Measurements from ENCODE around the gene FGD2.

Gene FGD2

GRCh38 chr6:36970892-36971842 lies 34.3 kb upstream of the FGD2 start:
- DNase-seq = no peak

GRCh38 chr6:36971921-36972673 lies 33.4 kb upstream of the FGD2 start:
- DNase-seq = no peak

GRCh38 chr6:36973190-36973589 lies 32.3 kb upstream of the FGD2 start:
- DNase-seq = no peak

- no peak for DNase-seq
Observed at GRCh38 chr6:36973647-36974046, 31.8 kb upstream of the FGD2 start.

- DNase-seq = no peak
Observed at GRCh38 chr6:36975231-36976006, 30.0 kb upstream of the FGD2 start.

GRCh38 chr6:36976007-36976264 lies 29.5 kb upstream of the FGD2 start:
- DNase-seq = no peak

GRCh38 chr6:36976509-36976908 lies 28.9 kb upstream of the FGD2 start:
- no peak for DNase-seq

- no peak for DNase-seq
Observed at GRCh38 chr6:36976931-36977330, 28.5 kb upstream of the FGD2 start.

- DNase-seq = no peak
Observed at GRCh38 chr6:36977470-36977941, 27.9 kb upstream of the FGD2 start.

GRCh38 chr6:36978421-36979346 lies 26.8 kb upstream of the FGD2 start:
- DNase-seq = no peak

GRCh38 chr6:36979347-36979742 lies 26.1 kb upstream of the FGD2 start:
- DNase-seq = no peak

- DNase-seq = no peak
Observed at GRCh38 chr6:36980129-36980528, 25.3 kb upstream of the FGD2 start.

GRCh38 chr6:36980876-36981619 lies 24.4 kb upstream of the FGD2 start:
- no peak for DNase-seq

GRCh38 chr6:36983538-36983937 lies 21.9 kb upstream of the FGD2 start:
- DNase-seq = no peak

GRCh38 chr6:36984581-36985416 lies 20.7 kb upstream of the FGD2 start:
- DNase-seq = no peak

- DNase-seq = no peak
Observed at GRCh38 chr6:36985417-36985807, 20.0 kb upstream of the FGD2 start.

GRCh38 chr6:36985808-36986703 lies 19.4 kb upstream of the FGD2 start, which contains the start of gene MTCH1:
MTCH1 (minus strand) TSS chr6:36986196; CDS start chr6:36986173, 23 bp downstream.
- DNase-seq = peak; percentile 84 to 90

GRCh38 chr6:36986704-36987047 lies 18.8 kb upstream of the FGD2 start:
- DNase-seq = no peak

GRCh38 chr6:36989264-36989663 lies 16.2 kb upstream of the FGD2 start:
- DNase-seq = no peak
